GM18502 (cell line): ENCODE results near the gene ZNF185.

Experiments used
- ATAC-seq: cut with Tn5 transposase; IDR thresholded peaks from one replicate; pipeline ENCODE4 v1.9.1; 2021; ENCODE audit warnings: mild to moderate bottlenecking; ENCODE audit not compliant: unreplicated experiment, poor library complexity

The ZNF185 gene

GRCh38 chrX:152897222-152898131 lies at the start of gene ZNF185:
Gene ZNF185, plus strand, starts transcription at chrX:152898067. Its CDS starts 16,423 bp downstream, at chrX:152914490.
- no peak for ATAC-seq

- ATAC-seq, result no peak
These were observed 47.4 kb upstream of the ZNF185 start for GRCh38 chrX:152850465-152850864.

GRCh38 chrX:152853986-152854385 lies 43.9 kb upstream of the ZNF185 start:
- no peak for ATAC-seq

- no peak for ATAC-seq
These were observed 36.8 kb upstream of the ZNF185 start for GRCh38 chrX:152861116-152861515.

- no peak for ATAC-seq
These were observed 36.0 kb upstream of the ZNF185 start for GRCh38 chrX:152861826-152862225.

GRCh38 chrX:152865232-152865920 lies 32.5 kb upstream of the ZNF185 start:
- no peak for ATAC-seq

GRCh38 chrX:152866386-152866785 lies 31.5 kb upstream of the ZNF185 start:
- no peak for ATAC-seq

GRCh38 chrX:152869972-152870371 lies 27.9 kb upstream of the ZNF185 start:
- ATAC-seq, result no peak

GRCh38 chrX:152871260-152871659 lies 26.6 kb upstream of the ZNF185 start:
- no peak for ATAC-seq

GRCh38 chrX:152872522-152872921 lies 25.3 kb upstream of the ZNF185 start:
- ATAC-seq, result no peak

- ATAC-seq, result no peak
These were observed 24.5 kb upstream of the ZNF185 start for GRCh38 chrX:152873361-152873760.

GRCh38 chrX:152876931-152877840 lies 20.7 kb upstream of the ZNF185 start:
- no peak for ATAC-seq

GRCh38 chrX:152878976-152879755 lies 18.7 kb upstream of the ZNF185 start:
- no peak for ATAC-seq

GRCh38 chrX:152881289-152881688 lies 16.6 kb upstream of the ZNF185 start:
- ATAC-seq, result no peak

- ATAC-seq, result no peak
These were observed 13.7 kb upstream of the ZNF185 start for GRCh38 chrX:152884171-152884570.

- ATAC-seq, result no peak
These were observed 11.2 kb upstream of the ZNF185 start for GRCh38 chrX:152886716-152887115.

- no peak for ATAC-seq
These were observed 5.4 kb upstream of the ZNF185 start for GRCh38 chrX:152892499-152892898.

- no peak for ATAC-seq
These were observed 4.6 kb upstream of the ZNF185 start for GRCh38 chrX:152892999-152893891.
